ENCODE measurements around the gene MFAP5. TPM values are rescaled to one million over a fixed set of nuclear protein-coding genes. Genes with fewer than 3 reads are reported as not detected.

MFAP5 gene
- total RNA-seq, 1 experiment from 2014 or later = 0.26 TPM

GRCh38 chr12:8672381-8672780 lies 9.8 kb upstream of the MFAP5 start:
- no peak for DNase-seq
- Histone ChIP-seq H2BK12ac (ENCODE audit: insufficient read length, low read depth, low read length) (no peak overlapping the region), H3K27me3 (ENCODE audit: insufficient read depth, low read length) (no peaks in the 10 kb centered on the region), H3K27ac (ENCODE audit: insufficient read length, low read depth, low read length) (no peak overlapping the region), H4K5ac (ENCODE audit: insufficient read length, low read depth, low read length) (no peak overlapping the region), H2BK5ac (ENCODE audit: insufficient read length, low read length) (no peak overlapping the region), H3K4me1 (ENCODE audit: insufficient read depth, low read length) (no peaks in the 10 kb centered on the region), H3K14ac (ENCODE audit: insufficient read depth, low read length) (no peak overlapping the region), H3K79me1 (ENCODE audit: insufficient read depth, low read depth, low read length, poor library complexity, severe bottlenecking) (no peaks in the 10 kb centered on the region), H3K56ac (ENCODE audit: insufficient read length, low read depth, low read length) (no peak overlapping the region), H3K23me2 (ENCODE audit: insufficient read length, low read depth, low read length, poor library complexity, severe bottlenecking) (no peaks in the 10 kb centered on the region), H3K79me2 (ENCODE audit: insufficient read depth, low read length) (no peaks in the 10 kb centered on the region), H4K8ac (replicated peaks; ENCODE audit: insufficient read length, low read depth, low read length) (no peak overlapping the region), H2BK15ac (ENCODE audit: low read depth, low read length) (no peak overlapping the region), H3T11ph (ENCODE audit: low read length) (no peak overlapping the region), H3K9me3 (ENCODE audit: control insufficient read depth, low read depth, low read length) (no peaks in the 10 kb centered on the region), H2AK5ac (ENCODE audit: insufficient read length, low read length) (no peak overlapping the region), H2BK120ac (ENCODE audit: low read depth, low read length, poor library complexity, severe bottlenecking) (no peak overlapping the region), H2BK20ac (ENCODE audit: low read depth, low read length, poor library complexity, severe bottlenecking) (no peak overlapping the region), H3K4ac (ENCODE audit: low read depth, low read length) (no peak overlapping the region), H3K23ac (ENCODE audit: insufficient read length, low read depth, low read length) (no peak overlapping the region), H4K91ac (ENCODE audit: insufficient read length, low read depth, low read length) (no peak overlapping the region), H2AFZ (ENCODE audit: low read length) (no peak overlapping the region), H3K9ac (ENCODE audit: extremely low read depth, insufficient read length, low read length) (no peak overlapping the region), H4K20me1 (ENCODE audit: control insufficient read depth, insufficient read depth, insufficient read length) (no peaks in the 10 kb centered on the region), H3K18ac (ENCODE audit: insufficient read length, low read depth, low read length) (no peak overlapping the region), H3K4me2 (ENCODE audit: insufficient read depth, insufficient read length, low read length) (no peak overlapping the region)
- WGBS (ENCODE audit: extremely low coverage, insufficient read length, low lambda C conversion rate) = no CpG with 5 or more reads among the region's 5 CpGs
- Mint-ChIP-seq H3K4me1 (peaks cover 3 to 10% of the 10 kb centered on the region in 2 experiments), H3K36me3 (ENCODE audit: insufficient read depth in 1 of 3, low read depth in 3 of 3) (peaks cover 2 to 8% (median 5%) of the 10 kb centered on the region in 3 experiments; a peak in 6 of 7 replicates), H3K9me3 (peaks cover 7 to 8% of the 10 kb centered on the region in 2 experiments; a peak in 4 of 5 replicates), H3K4me3 (no peak overlapping the region), H3K27me3 (ENCODE audit: low read depth) (no peaks in the 10 kb centered on the region; the same call in 1 of the 2 replicates), H3K27ac (no peak overlapping the region)
- no peak for TF ChIP-seq CTCF (conservative IDR thresholded peaks at IDR 0.05)
